GM18951 (cell line): Measurements from ENCODE around the gene CBX2.

Experiments
- POLR2A ChIP-seq: IDR thresholded peaks from 4 replicates; pipeline ENCODE4 v1.6.1; 2011; ENCODE audit warnings: mild to moderate bottlenecking; ENCODE audit not compliant: insufficient read length, insufficient read depth; ENCODE audit errors: extremely low read depth
- in situ Hi-C: fragments of 300-500 bp; cut with MboI; formaldehyde crosslinking; loops from one replicate; pipeline ENCODE4 v1.12.0; 2022; ENCODE audit warnings: low sequenced_read_pairs, mixed read lengths, inconsistent platforms; ENCODE audit not compliant: unreplicated experiment

The CBX2 gene

DNA sequence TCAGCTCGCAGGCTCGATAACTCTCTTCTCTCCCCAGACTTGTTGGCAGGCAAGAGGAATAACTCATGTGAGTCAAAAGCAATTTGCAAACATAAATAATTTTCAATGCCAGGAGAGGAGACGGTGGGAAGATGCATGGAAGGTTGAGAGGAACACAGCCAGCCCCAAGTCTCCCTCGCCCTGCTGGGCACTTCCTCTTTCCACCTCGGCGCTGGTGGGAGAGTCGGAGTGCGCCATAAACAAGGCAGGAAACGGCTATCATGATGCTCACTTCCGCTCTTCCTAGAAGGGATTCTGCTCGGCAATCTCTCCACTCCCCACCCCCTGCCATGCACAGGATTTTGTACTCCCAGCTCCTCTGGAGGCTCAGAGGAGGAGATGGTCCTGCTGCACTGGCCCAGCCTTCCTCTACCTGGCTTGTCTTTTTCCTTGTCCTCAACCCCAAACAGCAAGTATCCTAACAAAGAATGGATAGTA is 48.3 kb downstream of the CBX2 start:
- TF ChIP-seq POLR2A: no peak
- in situ Hi-C loops: no loop called here

DNA sequence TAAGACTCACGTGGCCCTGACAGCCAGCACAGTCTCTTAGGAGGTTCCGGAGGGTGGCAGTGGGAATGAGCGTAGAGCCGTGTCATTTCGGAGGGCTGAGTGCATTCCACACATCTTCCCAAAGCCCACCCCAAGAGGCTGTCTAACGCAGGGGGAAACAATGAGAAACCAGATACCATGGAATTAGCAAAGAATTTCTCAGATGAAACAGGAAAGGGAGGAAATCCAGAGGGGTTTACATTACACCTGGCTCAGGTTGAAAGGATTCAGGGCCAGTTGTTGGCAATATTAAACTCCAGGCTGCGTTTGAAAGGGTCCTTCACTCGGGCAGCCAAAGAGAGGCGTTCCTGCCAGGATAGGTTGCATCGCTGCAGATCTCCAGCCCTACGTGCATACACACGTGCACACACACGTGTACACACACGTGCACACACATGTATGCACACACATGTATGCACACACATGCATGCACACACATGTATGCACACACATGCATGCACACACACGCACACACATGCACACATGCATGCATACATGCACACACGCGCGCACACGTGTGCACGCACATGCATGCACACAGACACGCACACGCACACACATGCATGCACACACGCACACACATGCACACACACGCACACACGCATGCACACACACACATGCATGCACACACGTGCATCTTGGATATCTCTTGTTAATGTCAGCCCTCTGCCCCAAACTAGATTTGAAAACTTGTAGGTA is 49.1 kb downstream of the CBX2 start:
- in situ Hi-C loops: no loop called here
- TF ChIP-seq POLR2A: no peak

DNA sequence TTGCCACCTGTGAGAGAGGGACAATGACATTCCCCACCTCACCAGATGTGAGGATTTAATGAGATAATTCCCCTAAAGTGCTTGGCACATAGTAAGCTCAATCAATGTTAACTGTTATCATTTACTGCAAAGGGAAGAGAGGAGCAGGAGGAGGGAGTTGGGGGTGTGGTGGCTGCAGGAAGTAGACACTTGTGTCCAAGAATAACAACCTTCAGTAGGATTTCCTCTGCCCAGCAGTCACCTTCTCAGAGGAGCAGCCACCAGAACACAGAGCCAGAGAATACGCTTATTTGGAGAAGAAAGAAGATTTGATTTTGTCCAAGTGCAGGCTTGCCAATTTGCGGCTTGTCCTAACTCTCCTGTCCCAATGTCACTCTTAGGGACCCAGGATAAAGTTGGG is 51.1 kb downstream of the CBX2 start:
- in situ Hi-C loops: no loop called here
- no peak for TF ChIP-seq POLR2A

DNA sequence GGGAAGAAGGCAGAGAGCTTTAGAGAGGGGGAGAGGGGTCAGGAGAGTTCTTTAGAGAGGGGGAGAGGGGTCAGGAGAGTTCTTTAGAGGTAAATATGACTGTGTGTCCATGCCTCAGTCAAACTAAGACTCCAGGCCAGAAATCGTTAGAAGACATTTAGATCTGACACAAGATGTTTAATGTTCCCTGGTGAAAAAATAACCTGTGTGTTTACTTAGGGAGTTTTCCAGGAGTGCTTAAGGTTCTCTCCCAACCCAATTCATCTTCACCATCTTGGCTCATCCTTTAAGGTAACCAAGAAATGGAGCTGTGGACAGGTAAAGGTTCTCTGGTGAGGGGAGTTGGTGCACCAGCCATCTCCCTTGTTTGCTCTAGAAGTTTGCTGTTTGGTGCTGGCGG is 51.5 kb downstream of the CBX2 start:
- in situ Hi-C loops: no loop called here
- TF ChIP-seq POLR2A: no peak

DNA sequence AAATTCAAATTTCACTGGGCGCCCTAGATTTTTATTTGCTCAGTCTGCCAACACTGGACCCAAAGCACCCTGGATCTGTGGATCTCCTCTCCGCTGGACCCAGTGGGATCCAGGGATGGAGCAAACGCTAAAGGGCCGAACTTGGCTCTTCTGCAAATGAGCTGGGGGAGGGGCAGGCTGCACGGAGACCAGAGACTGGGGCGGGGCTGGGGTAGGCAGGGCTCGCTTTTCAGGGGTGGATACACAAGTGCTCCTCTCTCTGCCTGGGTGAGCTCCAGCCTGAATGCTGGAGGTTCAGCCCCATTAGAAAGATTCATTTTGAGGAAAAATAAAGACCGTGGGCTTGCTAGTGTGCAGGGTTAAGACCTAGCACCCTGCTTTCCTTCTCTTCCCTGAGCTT is 52.4 kb downstream of the CBX2 start:
- TF ChIP-seq POLR2A: no peak
- in situ Hi-C loops: no loop called here

DNA sequence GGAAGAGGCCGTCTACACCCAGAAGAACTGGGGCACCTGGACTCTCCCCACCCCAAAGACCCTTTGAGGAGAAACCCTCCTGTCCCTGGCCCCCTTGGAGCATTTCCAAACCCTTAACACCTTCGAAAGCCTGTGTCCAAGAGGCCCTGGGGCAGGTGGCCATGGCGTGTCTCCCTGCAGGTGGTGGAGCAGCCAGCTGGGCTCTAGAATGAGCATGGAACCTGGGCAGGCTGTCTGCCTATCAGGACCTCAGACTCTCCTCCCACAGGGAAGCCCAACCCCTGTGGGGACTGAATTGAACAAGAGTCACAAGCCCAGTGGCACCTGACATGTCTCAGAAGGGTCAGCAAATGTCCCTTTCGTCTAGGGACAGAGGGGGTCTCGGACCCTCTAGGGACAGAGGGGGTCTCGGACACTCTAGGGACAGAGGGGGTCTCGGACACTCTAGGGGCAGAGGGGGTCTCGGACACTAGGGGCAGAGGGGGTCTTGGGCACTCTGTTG is 52.9 kb downstream of the CBX2 start:
- in situ Hi-C loops: no loop called here
- TF ChIP-seq POLR2A: no peak

DNA sequence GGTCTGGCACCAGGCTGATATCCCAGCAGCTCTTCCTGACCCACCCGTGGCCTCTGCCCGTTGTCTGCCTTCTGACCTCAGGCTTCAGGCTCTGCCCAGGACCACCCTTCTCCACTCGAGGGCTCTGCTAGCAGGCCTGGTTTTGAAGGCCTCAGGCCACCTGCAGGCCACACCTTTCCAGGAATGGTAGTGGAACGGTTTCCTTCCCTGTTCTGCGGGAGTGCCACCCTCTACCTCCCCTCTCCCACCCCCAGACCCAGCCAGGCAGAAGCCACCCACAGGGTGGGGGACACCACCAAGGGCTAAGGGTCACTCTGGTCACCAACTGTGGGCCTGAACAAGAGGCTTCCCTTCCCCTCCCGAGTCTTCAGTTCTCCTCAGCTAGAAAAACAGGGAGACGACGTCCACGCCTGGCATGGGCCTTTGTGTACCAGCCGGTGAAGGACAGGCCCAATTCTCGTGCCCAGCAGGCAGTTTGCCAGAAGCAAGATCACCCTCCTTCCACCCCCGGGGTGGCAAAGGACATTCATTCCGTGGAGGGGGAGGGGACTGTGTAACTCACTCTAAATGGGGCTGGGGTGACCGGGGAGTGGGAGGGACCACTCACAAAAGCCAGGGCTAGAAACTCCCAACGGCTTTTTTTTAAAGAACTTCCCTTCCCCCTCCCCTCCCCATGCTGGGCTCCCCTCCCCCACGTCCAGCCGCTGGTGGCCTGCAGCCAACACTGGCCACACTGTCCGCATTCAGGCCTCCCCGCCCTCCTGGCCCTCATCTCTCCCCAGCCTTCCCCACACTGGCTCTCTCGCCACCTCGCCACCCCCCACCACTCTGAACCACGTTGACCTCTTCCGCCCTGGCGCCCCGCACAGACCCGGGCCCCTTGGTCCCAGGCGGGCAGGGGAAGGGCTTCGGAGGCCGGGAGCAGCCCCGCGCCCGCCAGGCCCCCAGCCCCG is 53.6 kb downstream of the CBX2 start:
- no peak for TF ChIP-seq POLR2A

DNA sequence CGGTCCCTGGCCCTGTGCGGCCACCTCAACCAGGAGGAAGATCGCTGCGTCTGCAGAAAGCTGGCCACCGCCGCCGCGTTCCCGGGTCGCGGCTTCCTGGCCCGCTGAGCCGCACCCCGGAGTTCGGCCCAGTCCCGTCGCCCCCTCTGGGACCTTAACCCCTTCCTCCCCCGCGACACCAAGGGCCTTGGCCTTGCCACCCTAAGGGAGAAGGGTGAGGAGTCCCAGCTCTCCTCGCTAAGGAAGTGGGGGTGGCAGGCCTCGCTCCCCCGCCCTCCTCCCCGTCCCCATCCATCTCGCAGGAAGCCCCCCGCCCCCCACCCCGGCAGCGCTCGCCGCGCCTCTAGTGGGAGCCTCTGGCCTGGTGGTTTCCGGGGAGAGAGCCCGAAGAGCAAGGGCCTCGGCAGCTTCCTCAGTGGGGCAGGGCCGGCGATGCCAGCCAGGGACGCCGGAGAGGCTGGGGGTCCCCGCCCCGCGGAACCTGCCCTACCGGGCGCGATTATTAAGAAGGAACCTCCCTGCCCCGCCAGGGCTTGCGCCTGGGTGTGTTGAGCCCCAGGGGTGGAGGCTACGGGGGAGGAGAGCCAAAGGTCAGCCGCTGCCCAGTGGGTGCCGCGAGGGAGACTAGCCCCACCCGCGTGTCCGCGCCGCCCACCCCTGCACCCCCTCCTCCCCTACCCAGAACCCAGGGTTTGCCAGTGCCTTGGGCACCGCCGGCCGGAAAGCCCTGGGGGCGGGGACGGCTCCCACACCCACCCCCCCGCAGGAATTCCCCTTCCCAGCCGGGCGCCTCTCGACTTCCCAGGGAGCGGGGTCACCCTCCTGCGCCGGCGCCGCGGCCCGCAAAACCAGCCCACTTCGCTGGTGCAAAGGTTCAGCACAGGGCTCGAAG is 54.5 kb downstream of the CBX2 start:
- in situ Hi-C loops: no loop called here

More for the DNA sequence above, 53.6 kb downstream of the CBX2 start:
- in situ Hi-C loops: no loop called here

DNA sequence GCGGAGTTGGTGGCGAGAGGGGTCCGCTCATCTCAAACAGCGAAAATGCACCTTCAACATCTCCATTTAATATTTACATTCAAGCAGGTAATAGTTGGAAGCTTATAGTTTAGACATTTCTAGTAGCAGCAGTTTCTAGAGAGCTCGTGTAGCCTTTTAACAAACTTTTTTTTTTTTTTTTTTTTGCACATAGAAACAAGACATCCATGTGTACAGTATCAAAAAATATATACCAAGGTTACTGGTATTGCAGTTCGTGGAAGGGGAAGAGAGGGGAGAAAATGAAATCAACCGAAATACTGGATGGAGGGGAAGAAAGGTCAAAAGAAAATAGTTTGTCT is 55.1 kb downstream of the CBX2 start:
- in situ Hi-C loops: no loop called here
- TF ChIP-seq POLR2A: no peak

More for the DNA sequence above, 54.5 kb downstream of the CBX2 start:
- TF ChIP-seq POLR2A: no peak

DNA sequence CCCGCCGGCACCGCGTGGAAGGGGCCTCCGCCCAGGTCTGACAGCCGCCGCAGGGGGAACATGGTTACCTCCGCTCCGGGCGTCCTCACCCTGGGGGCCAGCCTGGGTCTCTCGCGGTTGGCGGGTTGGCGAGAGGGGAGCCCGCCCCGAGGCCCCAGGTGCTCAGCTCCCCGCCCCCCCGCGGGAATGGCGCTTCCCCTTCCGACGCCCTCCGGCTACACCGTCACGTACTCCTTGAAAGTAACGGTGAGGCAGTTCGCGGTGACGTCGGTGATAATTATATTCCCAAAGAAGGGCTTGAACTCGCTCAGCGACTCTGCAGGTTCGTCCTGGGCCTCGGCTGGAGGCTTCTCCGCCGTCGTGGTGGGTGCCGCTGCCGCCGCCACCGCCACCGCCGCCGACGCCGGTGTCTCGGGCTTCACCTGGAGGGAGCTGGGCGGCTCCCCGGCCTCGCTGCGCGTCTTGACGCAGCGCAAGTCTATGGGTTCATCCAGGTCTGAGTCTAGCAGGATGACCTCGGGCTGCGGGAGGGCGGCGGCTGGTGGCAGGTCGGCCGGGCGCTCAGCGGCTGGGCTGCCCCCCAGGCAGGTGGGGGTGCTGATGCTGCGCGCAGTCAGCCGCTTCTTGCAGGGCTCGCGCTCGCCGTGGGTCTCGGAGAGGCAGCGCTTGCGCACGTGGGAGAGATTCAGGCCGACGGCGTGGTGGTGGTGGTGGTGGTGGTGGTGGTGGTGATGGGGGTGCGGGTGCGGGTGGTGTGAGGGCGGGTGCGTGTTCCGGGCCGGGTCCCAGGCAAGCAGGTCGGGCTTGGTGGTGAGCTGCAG is 56.0 kb downstream of the CBX2 start:
- in situ Hi-C loops: no loop called here
- no peak for TF ChIP-seq POLR2A

DNA sequence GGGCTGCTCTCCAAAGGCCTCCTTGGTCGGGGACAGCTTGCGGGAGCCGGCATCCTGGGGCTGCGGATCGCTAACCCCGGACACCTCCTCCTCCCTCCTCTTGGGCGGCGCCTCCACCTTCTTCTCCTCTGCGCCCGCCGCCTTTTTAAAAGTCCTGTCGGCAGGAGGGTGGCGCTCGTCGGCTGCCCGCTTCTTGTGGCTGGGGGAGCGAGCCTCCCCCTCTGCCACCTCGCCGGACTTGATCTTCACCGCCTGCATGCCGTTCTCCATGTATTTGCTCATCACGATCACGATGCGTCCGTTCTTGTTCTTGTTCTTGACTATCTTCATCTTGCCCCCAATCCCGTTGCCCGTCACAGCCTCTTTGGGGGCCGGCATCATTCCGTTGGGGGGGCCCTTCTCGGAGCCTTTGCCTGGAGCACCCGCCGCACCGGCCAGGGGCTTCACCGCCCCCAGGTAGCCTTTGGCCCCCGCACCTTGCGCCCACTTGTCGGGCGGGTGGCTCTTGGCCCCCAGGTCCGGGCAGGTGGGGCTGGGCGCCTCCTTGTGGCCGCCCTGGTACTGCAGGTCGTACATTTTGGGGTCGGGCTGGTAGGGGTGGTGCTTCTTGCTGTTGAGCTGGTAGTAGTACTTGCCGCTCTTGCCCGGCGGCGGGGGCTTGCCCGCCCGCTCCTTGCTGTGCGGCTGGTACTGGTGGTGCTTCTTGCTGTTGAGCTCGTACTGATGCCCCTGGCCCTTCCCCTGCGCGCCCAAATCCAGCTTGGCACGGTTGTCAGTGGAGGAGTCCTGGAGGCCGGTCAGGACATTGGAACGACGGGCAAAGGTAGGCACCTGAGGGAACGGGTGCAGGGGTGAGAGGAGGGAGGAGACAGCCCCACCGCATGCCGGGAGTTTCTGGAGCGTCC is 56.9 kb downstream of the CBX2 start:
- no peak for TF ChIP-seq POLR2A
- in situ Hi-C loops: no loop called here

- TF ChIP-seq POLR2A: no peak
- in situ Hi-C loops: no loop called here
These were observed 57.5 kb downstream of the CBX2 start for GRCh38 chr17:79835470-79835899.
